IMR-90 (cell line): ENCODE results near the gene OSBP2. TPM values are rescaled to one million over a fixed set of nuclear protein-coding genes. Genes with fewer than 3 reads are reported as not detected.

Source experiments
- ATAC-seq: fragments of 200-7000 bp; cut with Tn5 transposase; 2 replicates; pipeline ENCODE4 v1.9.1; 2020; ENCODE audit warnings: low read depth, mild to moderate bottlenecking, moderate library complexity
- BruUV-seq: library from RNA; stranded (reverse); fragments of 400-500 nt; replicated peaks from 2 replicates; lab custom pipeline; 2021; lab: Mats Ljungman, UMichigan
- CTCF ChIA-PET: fragments of 300-600 bp; formaldehyde crosslinking; extraction: SDS; loops from one replicate; lab custom pipeline; 2021; ENCODE audit warnings: antibody characterized with exemption; lab: Yijun Ruan, JAX
- POLR2A ChIA-PET: fragments of 300-600 bp; sonication (Branson Sonifier 250); formaldehyde crosslinking; loops from one replicate; lab custom pipeline; 2022; ENCODE audit warnings: antibody characterized with exemption; ENCODE audit not compliant: unreplicated experiment; lab: Charles Lee
- DNase-seq: peaks from one replicate; pipeline ENCODE4 v3.0.0; 2013
- H2AFZ ChIP-seq: replicated peaks from 2 replicates; pipeline ENCODE3; 2013; ENCODE audit warnings: low read length, mild to moderate bottlenecking; ENCODE audit not compliant: poor library complexity
- H2AK5ac ChIP-seq: 2 replicates; pipeline ENCODE4 v1.6.1; 2013; ENCODE audit warnings: low read depth, low read length, inconsistent platforms
- H2AK9ac ChIP-seq: replicated peaks from 2 replicates; pipeline ENCODE3; 2013; ENCODE audit warnings: mild to moderate bottlenecking, low read depth, low read length, moderate library complexity; ENCODE audit not compliant: poor library complexity
- H2BK120ac ChIP-seq: 2 replicates; pipeline ENCODE4 v1.6.1; 2013; ENCODE audit warnings: low read depth, low read length, inconsistent platforms
- H2BK15ac ChIP-seq: 3 replicates; pipeline ENCODE4 v1.6.1; 2013; ENCODE audit warnings: low read depth, low read length, inconsistent platforms
- H2BK20ac ChIP-seq: 2 replicates; pipeline ENCODE4 v1.6.1; 2013; ENCODE audit warnings: low read depth, mild to moderate bottlenecking, inconsistent platforms, low read length, moderate library complexity
- H2BK5ac ChIP-seq: 2 replicates; pipeline ENCODE4 v1.6.1; 2013; ENCODE audit warnings: mild to moderate bottlenecking, low read depth, low read length, inconsistent platforms; ENCODE audit not compliant: poor library complexity, severe bottlenecking
- H3K14ac ChIP-seq: replicated peaks from 2 replicates; pipeline ENCODE4 v1.6.1; 2013; ENCODE audit warnings: low read depth, low read length, inconsistent platforms
- H3K18ac ChIP-seq: 2 replicates; pipeline ENCODE4 v1.6.1; 2013; ENCODE audit warnings: low read depth, low read length, control low read depth
- H3K23ac ChIP-seq: 2 replicates; pipeline ENCODE4 v1.6.1; 2013; ENCODE audit warnings: low read depth, low read length, inconsistent platforms
- H3K27ac ChIP-seq: 2 replicates; pipeline ENCODE4 v1.5.1; 2013; ENCODE audit warnings: mild to moderate bottlenecking, control low read depth, low read length; ENCODE audit not compliant: insufficient read depth
- H3K27me3 ChIP-seq: 2 replicates; pipeline ENCODE4 v1.6.1; 2013; ENCODE audit warnings: low read length; ENCODE audit not compliant: control insufficient read depth, insufficient read depth
- H3K36me3 ChIP-seq: 2 replicates; pipeline ENCODE4 v1.6.1; 2013; ENCODE audit warnings: low read length, mixed read lengths; ENCODE audit not compliant: control insufficient read depth, insufficient read depth
- H3K4ac ChIP-seq: 2 replicates; pipeline ENCODE4 v1.6.1; 2013; ENCODE audit warnings: low read depth, low read length, inconsistent platforms
- H3K4me1 ChIP-seq: 2 replicates; pipeline ENCODE4 v1.6.1; 2013; ENCODE audit warnings: low read length, mixed read lengths; ENCODE audit not compliant: control insufficient read depth, insufficient read depth
- H3K4me2 ChIP-seq: 2 replicates; pipeline ENCODE4 v1.6.1; 2013; ENCODE audit warnings: low read depth, mild to moderate bottlenecking, control low read depth, low read length, moderate library complexity
- H3K4me3 ChIP-seq: 2 replicates; pipeline ENCODE4 v1.5.1; 2013; ENCODE audit warnings: low read depth, mild to moderate bottlenecking, control low read depth, low read length, moderate library complexity; ENCODE audit not compliant: insufficient read depth
- H3K56ac ChIP-seq: 2 replicates; pipeline ENCODE4 v1.6.1; 2013; ENCODE audit warnings: low read length, inconsistent platforms; ENCODE audit not compliant: insufficient read depth; ENCODE audit errors: extremely low read depth
- H3K79me1 ChIP-seq, 2 experiments: 2 replicates each; pipeline ENCODE4 v1.6.1; 2013; ENCODE audit warnings: low read length in 2 of 2, inconsistent platforms in 1 of 2, low read depth in 1 of 2
- H3K9ac ChIP-seq: 2 replicates; pipeline ENCODE4 v1.6.1; 2013; ENCODE audit warnings: low read depth, low read length, control low read depth
- H3K9me1 ChIP-seq: 2 replicates; pipeline ENCODE4 v1.6.1; 2013; ENCODE audit warnings: low read length, inconsistent platforms; ENCODE audit not compliant: insufficient read depth
- H3K9me3 ChIP-seq: 2 replicates; pipeline ENCODE4 v1.6.1; 2013; ENCODE audit warnings: low read length; ENCODE audit not compliant: control insufficient read depth, insufficient read depth
- H4K20me1 ChIP-seq: 2 replicates; pipeline ENCODE4 v1.6.1; 2013; ENCODE audit warnings: low read length, inconsistent platforms; ENCODE audit not compliant: insufficient read depth
- H4K5ac ChIP-seq: 2 replicates; pipeline ENCODE4 v1.6.1; 2013; ENCODE audit warnings: mild to moderate bottlenecking, low read depth, low read length, control low read depth
- H4K8ac ChIP-seq, 2 experiments: 2 replicates each; pipeline ENCODE4 v1.6.1; 2013; ENCODE audit warnings: low read depth in 2 of 2, low read length in 2 of 2, control low read depth in 1 of 2, inconsistent platforms in 1 of 2
- H4K91ac ChIP-seq: 2 replicates; pipeline ENCODE4 v1.6.1; 2013; ENCODE audit warnings: low read depth, low read length, inconsistent platforms; ENCODE audit not compliant: insufficient read depth
- CHD1 ChIP-seq: IDR thresholded peaks from 2 replicates; pipeline ENCODE4 v1.6.1; 2012; ENCODE audit warnings: low read depth, low read length, improper control_type of control experiment
- MXI1 ChIP-seq: IDR thresholded peaks from 2 replicates; pipeline ENCODE4 v1.6.1; 2012; ENCODE audit warnings: low read depth, mild to moderate bottlenecking, low read length, moderate library complexity, borderline replicate concordance
- NFE2L2 ChIP-seq: fragments of 150-350 bp; IDR thresholded peaks from 2 replicates; pipeline ENCODE4 v1.6.1; 2016; ENCODE audit warnings: low read depth, mild to moderate bottlenecking, low read length
- WGBS, 2 experiments: methylation state at CpG; one replicate each; pipeline versions ENCODE4 v1.1.5 to v1.1.7; 2013; ENCODE audit warnings: missing lambda C conversion rate in 2 of 2; ENCODE audit not compliant: insufficient read length in 1 of 2; ENCODE audit errors: extremely low coverage in 2 of 2; 5-methylcytosine and 5-hydroxymethylcytosine counted together
- dilution Hi-C: fragments of 300-500 bp; cut with HindIII; formaldehyde crosslinking; loops from one replicate; pipeline ENCODE4 v1.14.3; 2018; ENCODE audit warnings: low sequenced_read_pairs; ENCODE audit not compliant: unreplicated experiment
- in situ Hi-C: fragments of 300-500 bp; cut with MboI; formaldehyde crosslinking; loops from 3 replicates; pipeline ENCODE4 v1.14.3; 2019; ENCODE audit warnings: low sequenced_read_pairs, inconsistent platforms, mixed read lengths
- intact Hi-C: fragments of 100-400 bp; cut with micrococcal nuclease; formaldehyde crosslinking; loops from 2 replicates; pipeline ENCODE4 v1.10.0; 2022
- polyA plus RNA-seq, 3 experiments: library from polyadenylated mRNA; depleted of rRNA; stranded (reverse); fragments of >200 nt; gene quantifications; 2 replicates each; pipeline ENCODE4 v1.2.3, GENCODE V29; 2012; ENCODE audit warnings: low replicate concordance in 1 of 3
- total RNA-seq: library from RNA; depleted of rRNA; stranded (reverse); fragments of >200 nt; gene quantifications from 2 replicates; pipeline ENCODE4 v1.2.3, GENCODE V29; 2012

OSBP2 gene
- total and polyA plus RNA-seq, 2 of the 4 experiments (the other 2 are of a cell fraction), result 1.8 to 2.2 TPM

DNA sequence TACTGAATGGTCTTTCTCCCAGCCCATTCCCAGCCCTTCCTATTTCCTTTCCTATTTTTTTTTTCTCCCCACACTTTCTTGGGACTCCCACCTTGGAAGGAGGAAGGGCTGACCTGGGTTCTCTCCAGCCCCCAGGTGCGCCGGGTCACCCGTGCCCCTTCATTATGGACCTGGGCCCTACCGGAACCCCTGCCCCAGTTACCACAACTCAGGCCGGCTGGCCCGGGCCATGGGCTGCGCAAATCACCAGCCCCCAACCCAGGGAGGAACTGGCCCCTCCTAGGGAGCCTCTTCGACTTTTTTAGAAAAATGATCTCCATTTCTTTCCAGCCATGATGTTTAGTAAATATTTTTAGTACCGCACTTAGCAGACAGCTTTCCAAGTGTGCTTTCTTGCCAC lies 211.7 kb downstream of the OSBP2 start:
- Histone ChIP-seq H3K56ac (no peak overlapping the region), H3K36me3 (no peaks in the 10 kb centered on the region), H2BK15ac (no peak overlapping the region), H3K79me1 (no peaks in the 10 kb centered on the region), H2AK5ac (no peak overlapping the region), H3K4me1 (no peaks in the 10 kb centered on the region), H3K27me3 (no peaks in the 10 kb centered on the region; the same call in 1 of the 2 replicates), H3K4ac (no peak overlapping the region), H3K4me3 (no peak overlapping the region), H3K4me2 (no peak overlapping the region), H3K14ac (no peak overlapping the region), H2BK5ac (no peak overlapping the region), H3K18ac (no peak overlapping the region), H3K23ac (no peak overlapping the region), H4K5ac (no peak overlapping the region), H3K9me3 (no peaks in the 10 kb centered on the region), H2AFZ (no peak overlapping the region), H4K20me1 (no peaks in the 10 kb centered on the region), H2AK9ac (no peak overlapping the region), H4K8ac (no peak overlapping the region), H3K9ac (no peak overlapping the region), H3K27ac (no peak overlapping the region), H4K91ac (no peak overlapping the region), H2BK20ac (no peak overlapping the region), H2BK120ac (no peak overlapping the region), H3K9me1 (no peaks in the 10 kb centered on the region)
- no peak for TF ChIP-seq MXI1
- no peak for TF ChIP-seq CHD1
- TF ChIP-seq NFE2L2, result no peak
- POLR2A ChIA-PET, result no interaction called here
- ATAC-seq (no peak), DNase-seq (no peak)
- in situ Hi-C loops, result loop anchor here (10.0 kb wide), 2 partner anchors 122 to 292 kb away; no protein-coding TSS in a partner anchor
- CTCF ChIA-PET, result no interaction called here
- BruUV-seq, result no TSS peak
- intact Hi-C loops, result no loop called here
- no CpG with 5 or more reads among the region's 9 CpGs for WGBS, 2 experiments
- dilution Hi-C loops, result no loop called here
